ENCODE measurements around the gene PCDHB13.
"Not testable (repeated sequence)": the region's sequence is repeated elsewhere in the genome, so short reads cannot be mapped to it uniquely, and the experiment has no call there.

Gene PCDHB13

GRCh38 chr5:141208478-141208877 is 5.2 kb upstream of the PCDHB13 start, which contains the start of gene PCDHB12:
Gene PCDHB12, plus strand, starts transcription at chr5:141208719. Its CDS starts 189 bp downstream, at chr5:141208908.
- no peak for DNase-seq

- DNase-seq = not testable (repeated sequence)
These were observed 3.4 kb upstream of the PCDHB13 start for GRCh38 chr5:141210281-141210680.

- DNase-seq = not testable (repeated sequence)
These were observed 2.9 kb upstream of the PCDHB13 start for GRCh38 chr5:141210849-141211248.

DNA sequence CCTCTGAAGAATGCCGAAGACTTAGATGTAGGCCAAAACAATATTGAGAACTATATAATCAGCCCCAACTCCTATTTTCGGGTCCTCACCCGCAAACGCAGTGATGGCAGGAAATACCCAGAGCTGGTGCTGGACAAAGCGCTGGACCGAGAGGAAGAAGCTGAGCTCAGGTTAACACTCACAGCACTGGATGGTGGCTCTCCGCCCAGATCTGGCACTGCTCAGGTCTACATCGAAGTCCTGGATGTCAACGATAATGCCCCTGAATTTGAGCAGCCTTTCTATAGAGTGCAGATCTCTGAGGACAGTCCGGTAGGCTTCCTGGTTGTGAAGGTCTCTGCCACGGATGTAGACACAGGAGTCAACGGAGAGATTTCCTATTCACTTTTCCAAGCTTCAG is 864 bp downstream of the PCDHB13 start:
- not testable (repeated sequence) for DNase-seq

GRCh38 chr5:141215504-141215903 is 1.8 kb downstream of the PCDHB13 start:
- DNase-seq = not testable (repeated sequence)

DNA sequence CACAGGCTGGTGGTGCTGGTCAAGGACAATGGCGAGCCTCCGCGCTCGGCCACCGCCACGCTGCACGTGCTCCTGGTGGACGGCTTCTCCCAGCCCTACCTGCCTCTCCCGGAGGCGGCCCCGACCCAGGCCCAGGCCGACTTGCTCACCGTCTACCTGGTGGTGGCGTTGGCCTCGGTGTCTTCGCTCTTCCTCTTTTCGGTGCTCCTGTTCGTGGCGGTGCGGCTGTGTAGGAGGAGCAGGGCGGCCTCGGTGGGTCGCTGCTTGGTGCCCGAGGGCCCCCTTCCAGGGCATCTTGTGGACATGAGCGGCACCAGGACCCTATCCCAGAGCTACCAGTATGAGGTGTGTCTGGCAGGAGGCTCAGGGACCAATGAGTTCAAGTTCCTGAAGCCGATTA is 2.3 kb downstream of the PCDHB13 start:
- DNase-seq = not testable (repeated sequence)

GRCh38 chr5:141223112-141223783 is 9.5 kb downstream of the PCDHB13 start, which contains the start of gene PCDHB14:
Gene PCDHB14, plus strand, starts transcription at chr5:141223343. Its CDS starts 163 bp downstream, at chr5:141223506.
- peak in 1 of 2 donors; percentile 4 for DNase-seq

DNA sequence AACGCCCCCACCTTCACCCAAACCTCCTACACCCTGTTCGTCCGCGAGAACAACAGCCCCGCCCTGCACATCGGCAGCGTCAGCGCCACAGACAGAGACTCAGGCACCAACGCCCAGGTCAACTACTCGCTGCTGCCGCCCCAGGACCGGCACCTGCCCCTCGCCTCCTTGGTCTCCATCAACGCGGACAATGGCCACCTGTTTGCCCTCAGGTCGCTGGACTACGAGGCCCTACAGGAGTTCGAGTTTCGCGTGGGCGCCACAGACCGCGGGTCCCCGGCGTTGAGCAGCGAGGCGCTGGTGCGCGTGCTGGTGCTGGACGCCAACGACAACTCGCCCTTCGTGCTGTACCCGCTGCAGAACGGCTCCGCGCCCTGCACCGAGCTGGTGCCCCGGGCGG is 11.1 kb downstream of the PCDHB13 start:
- DNase-seq = not testable (repeated sequence)

- not testable (repeated sequence) for DNase-seq
These were observed 11.7 kb downstream of the PCDHB13 start for GRCh38 chr5:141225421-141225820.

GRCh38 chr5:141234109-141234667 is 20.5 kb downstream of the PCDHB13 start:
- no peak for DNase-seq

- DNase-seq = not testable (repeated sequence)
These were observed 22.2 kb downstream of the PCDHB13 start for GRCh38 chr5:141235922-141236321.

DNA sequence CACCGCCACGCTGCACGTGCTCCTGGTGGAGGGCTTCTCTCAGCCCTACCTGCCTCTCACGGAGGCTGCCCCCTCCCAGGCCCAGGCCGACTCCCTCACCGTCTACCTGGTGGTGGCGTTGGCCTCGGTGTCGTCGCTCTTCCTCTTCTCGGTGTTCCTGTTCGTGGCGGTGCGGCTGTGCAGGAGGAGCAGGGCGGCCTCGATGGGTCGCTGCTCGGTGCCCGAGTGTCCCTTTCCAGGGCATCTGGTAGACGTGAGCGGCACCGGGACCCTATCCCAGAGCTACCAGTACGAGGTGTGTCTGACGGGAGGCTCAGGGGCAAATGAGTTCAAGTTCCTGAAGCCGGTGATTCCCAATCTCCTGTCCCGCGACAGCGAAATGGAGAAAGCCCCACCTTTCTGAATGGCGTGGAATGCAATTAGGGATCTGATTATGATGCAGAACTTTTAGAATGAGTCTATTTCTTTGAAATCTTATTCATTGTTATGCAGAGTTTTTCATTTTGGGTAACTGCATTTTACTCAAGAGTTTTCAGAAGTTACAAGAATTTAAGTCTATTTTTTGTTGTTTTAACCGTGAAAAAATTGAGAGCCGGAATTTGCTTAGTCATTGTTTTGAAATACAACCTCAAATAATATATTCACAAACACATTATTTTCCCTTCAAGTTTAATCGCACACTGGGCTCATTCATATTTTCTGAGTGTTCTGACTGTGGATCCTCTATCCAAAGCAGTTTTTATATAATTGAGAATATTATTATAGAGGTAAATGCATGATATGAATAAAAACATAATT is 23.0 kb downstream of the PCDHB13 start:
- no peak for DNase-seq

GRCh38 chr5:141241496-141241895 is 27.8 kb downstream of the PCDHB13 start:
- no peak for DNase-seq

DNA sequence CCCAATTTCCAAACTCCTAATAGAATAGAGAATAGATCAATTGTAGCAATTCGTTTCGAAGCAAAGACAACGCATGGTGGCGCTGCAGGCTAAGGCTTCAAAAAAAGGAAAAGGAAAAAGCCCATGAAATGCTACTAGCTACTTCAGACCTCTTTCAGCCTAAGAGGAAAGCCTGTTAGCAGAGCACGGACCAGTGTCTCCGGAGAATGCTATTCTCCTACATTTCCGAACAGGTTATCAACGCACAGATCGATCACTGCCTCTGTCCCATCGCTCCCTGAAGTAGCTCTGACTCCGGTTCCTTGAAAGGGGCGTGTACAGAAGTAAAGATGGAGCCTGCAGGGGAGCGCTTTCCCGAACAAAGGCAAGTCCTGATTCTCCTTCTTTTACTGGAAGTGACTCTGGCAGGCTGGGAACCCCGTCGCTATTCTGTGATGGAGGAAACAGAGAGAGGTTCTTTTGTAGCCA is 31.6 kb downstream of the PCDHB13 start, which contains the start of gene PCDHB15:
Gene PCDHB15, plus strand, starts transcription at position 146 of the 468 bp plus-strand sequence. Its CDS starts 184 bp downstream, at position 330.
- peak in 1 of 2 donors; percentile 2 for DNase-seq

DNA sequence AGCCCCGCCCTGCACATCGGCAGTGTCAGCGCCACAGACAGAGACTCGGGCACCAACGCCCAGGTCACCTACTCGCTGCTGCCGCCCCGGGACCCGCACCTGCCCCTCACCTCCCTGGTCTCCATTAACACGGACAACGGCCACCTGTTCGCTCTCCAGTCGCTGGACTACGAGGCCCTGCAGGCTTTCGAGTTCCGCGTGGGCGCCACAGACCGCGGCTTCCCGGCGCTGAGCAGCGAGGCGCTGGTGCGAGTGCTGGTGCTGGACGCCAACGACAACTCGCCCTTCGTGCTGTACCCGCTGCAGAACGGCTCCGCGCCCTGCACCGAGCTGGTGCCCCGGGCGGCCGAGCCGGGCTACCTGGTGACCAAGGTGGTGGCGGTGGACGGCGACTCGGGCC is 33.3 kb downstream of the PCDHB13 start:
- DNase-seq = not testable (repeated sequence)

- DNase-seq = not testable (repeated sequence)
These were observed 33.7 kb downstream of the PCDHB13 start for GRCh38 chr5:141247434-141247833.

- DNase-seq = no peak
These were observed 36.9 kb downstream of the PCDHB13 start for GRCh38 chr5:141250576-141250975.

- DNase-seq = no peak
These were observed 44.7 kb downstream of the PCDHB13 start for GRCh38 chr5:141258464-141258863.

- no peak for DNase-seq
These were observed 45.2 kb downstream of the PCDHB13 start for GRCh38 chr5:141258948-141259347.

- no peak for DNase-seq
These were observed 46.9 kb downstream of the PCDHB13 start for GRCh38 chr5:141260458-141261237.

DNA sequence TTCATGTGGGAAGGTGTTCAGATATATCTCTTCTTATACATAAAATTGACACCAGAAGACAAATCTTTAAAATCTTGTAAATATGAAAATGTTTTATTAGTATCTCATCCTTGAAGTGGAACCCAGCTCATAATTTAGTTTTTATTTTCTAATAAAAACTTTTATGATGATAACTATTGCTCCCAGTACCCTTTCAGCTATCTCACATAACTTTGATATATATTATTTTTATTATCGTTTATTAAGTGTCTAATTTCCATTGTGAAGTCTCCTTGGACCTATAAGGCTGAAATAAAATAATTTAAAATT is 47.5 kb downstream of the PCDHB13 start:
- DNase-seq = no peak
